Smooth muscle cell (in vitro differentiated cells): ENCODE results near the gene NAV2. TPM values are rescaled to one million over a fixed set of nuclear protein-coding genes. Genes with fewer than 3 reads are reported as not detected.

ENCODE experiments used
- DNase-seq: peaks from one replicate; lab custom pipeline; 2025; ENCODE audit not compliant: unreplicated experiment; lab: John Stamatoyannopoulos, UW
- H2AFZ ChIP-seq: fragments of 200-600 bp; sonication (generic); 2 replicates; pipeline ENCODE4 v1.6.0; 2016; ENCODE audit warnings: antibody characterized with exemption, low read depth, mild to moderate bottlenecking
- H3F3A ChIP-seq: fragments of 200-600 bp; sonication (generic); 2 replicates; pipeline ENCODE4 v1.6.0; 2017; ENCODE audit warnings: antibody characterized with exemption, low read depth
- H3K27ac ChIP-seq: fragments of 200-600 bp; sonication (generic); 2 replicates; pipeline ENCODE4 v1.5.1; 2016; ENCODE audit warnings: low read depth, mild to moderate bottlenecking
- H3K27me3 ChIP-seq: fragments of 200-600 bp; sonication (generic); 2 replicates; pipeline ENCODE4 v1.6.1; 2016; ENCODE audit warnings: low read depth, mild to moderate bottlenecking
- H3K36me3 ChIP-seq: fragments of 200-600 bp; sonication (generic); 2 replicates; pipeline ENCODE4 v1.5.1; 2016; ENCODE audit warnings: low read depth
- H3K4me1 ChIP-seq: fragments of 200-600 bp; sonication (generic); 2 replicates; pipeline ENCODE4 v1.5.1; 2016; ENCODE audit warnings: low read depth
- H3K4me2 ChIP-seq: fragments of 200-600 bp; sonication (generic); 2 replicates; pipeline ENCODE4 v1.6.0; 2016; ENCODE audit warnings: mild to moderate bottlenecking
- H3K4me3 ChIP-seq: fragments of 200-600 bp; sonication (generic); 2 replicates; pipeline ENCODE4 v1.5.1; 2016; ENCODE audit warnings: mild to moderate bottlenecking
- H3K79me2 ChIP-seq: fragments of 200-600 bp; sonication (generic); 2 replicates; pipeline ENCODE4 v1.6.0; 2016; ENCODE audit warnings: low read depth, mild to moderate bottlenecking
- H3K9ac ChIP-seq: fragments of 200-600 bp; sonication (generic); 2 replicates; pipeline ENCODE4 v1.6.0; 2016; ENCODE audit warnings: low read depth
- H3K9me3 ChIP-seq: fragments of 200-600 bp; sonication (generic); replicated peaks from 2 replicates; pipeline ENCODE4 v1.5.1; 2016; ENCODE audit warnings: low read depth
- H4K20me1 ChIP-seq: fragments of 200-600 bp; sonication (generic); 2 replicates; pipeline ENCODE4 v1.6.0; 2016; ENCODE audit warnings: low read depth
- WGBS: methylation state at CpG from one replicate; pipeline ENCODE4 v1.1.7; 2016; ENCODE audit warnings: low lambda C conversion rate; 5-methylcytosine and 5-hydroxymethylcytosine counted together
- polyA plus RNA-seq: library from polyadenylated mRNA; unstranded; fragments of >200 nt; fragmentation: Nextera tagmentation; extraction: Ambion mirVana; gene quantifications from 2 replicates; pipeline ENCODE4 v1.2.1, GENCODE V29; 2016
- total RNA-seq: library from RNA; depleted of rRNA; stranded (reverse); fragments of >200 nt; gene quantifications from 2 replicates; pipeline ENCODE4 v1.2.3, GENCODE V29; 2014
- TF ChIP-seq, protein P1 (sequence below): fragments of 200-600 bp; sonication (generic); IDR thresholded peaks from 2 replicates; pipeline ENCODE4 v1.5.1; 2017; ENCODE audit warnings: borderline replicate concordance, mild to moderate bottlenecking, antibody characterized with exemption; ENCODE audit not compliant: insufficient read depth, poor library complexity, severe bottlenecking

Gene NAV2
- total and polyA plus RNA-seq, 2 experiments from 2014 or later = 14.1 to 67.5 TPM

DNA sequence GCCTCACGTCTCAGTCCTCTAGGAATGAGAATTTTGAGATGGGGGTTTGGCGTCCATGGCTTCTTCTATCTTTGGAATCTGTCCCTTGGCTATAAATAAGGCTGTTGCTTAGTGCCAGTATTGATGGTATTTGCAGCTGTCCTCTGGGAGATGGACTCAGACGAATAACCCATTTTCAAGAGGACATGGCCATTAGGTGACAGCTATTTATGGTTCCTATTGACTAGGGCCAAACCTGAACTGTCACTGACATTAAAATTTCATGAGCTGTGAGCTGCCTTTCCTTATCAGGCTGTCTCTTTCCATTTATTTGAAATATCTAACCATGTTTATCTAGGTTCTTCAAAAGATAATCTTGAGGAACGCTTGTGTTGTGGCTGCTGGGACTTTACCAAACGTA, 92.7 kb downstream of the NAV2 start:
- no peak overlapping the region for H3K27ac ChIP-seq
- H3K9ac ChIP-seq = no peak overlapping the region
- no peak overlapping the region for H3K4me3 ChIP-seq
- H3K27me3 ChIP-seq = no peaks in the 10 kb centered on the region
- H3K4me2 ChIP-seq = no peak overlapping the region
- DNase-seq = no peak
- no peaks in the 10 kb centered on the region for H3K79me2 ChIP-seq
- peaks cover under 1% of the 10 kb centered on the region for H3F3A ChIP-seq
- H3K4me1 ChIP-seq = peaks cover 20% of the 10 kb centered on the region
- H3K36me3 ChIP-seq = no peaks in the 10 kb centered on the region
- no peaks in the 10 kb centered on the region for H4K20me1 ChIP-seq
- TF ChIP-seq, protein P1, sequence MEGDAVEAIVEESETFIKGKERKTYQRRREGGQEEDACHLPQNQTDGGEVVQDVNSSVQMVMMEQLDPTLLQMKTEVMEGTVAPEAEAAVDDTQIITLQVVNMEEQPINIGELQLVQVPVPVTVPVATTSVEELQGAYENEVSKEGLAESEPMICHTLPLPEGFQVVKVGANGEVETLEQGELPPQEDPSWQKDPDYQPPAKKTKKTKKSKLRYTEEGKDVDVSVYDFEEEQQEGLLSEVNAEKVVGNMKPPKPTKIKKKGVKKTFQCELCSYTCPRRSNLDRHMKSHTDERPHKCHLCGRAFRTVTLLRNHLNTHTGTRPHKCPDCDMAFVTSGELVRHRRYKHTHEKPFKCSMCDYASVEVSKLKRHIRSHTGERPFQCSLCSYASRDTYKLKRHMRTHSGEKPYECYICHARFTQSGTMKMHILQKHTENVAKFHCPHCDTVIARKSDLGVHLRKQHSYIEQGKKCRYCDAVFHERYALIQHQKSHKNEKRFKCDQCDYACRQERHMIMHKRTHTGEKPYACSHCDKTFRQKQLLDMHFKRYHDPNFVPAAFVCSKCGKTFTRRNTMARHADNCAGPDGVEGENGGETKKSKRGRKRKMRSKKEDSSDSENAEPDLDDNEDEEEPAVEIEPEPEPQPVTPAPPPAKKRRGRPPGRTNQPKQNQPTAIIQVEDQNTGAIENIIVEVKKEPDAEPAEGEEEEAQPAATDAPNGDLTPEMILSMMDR = no peak
- no peaks in the 10 kb centered on the region for H3K9me3 ChIP-seq
- H2AFZ ChIP-seq = no peak overlapping the region
- WGBS = 39% methylated on average over 5 of the region's 5 CpGs

DNA sequence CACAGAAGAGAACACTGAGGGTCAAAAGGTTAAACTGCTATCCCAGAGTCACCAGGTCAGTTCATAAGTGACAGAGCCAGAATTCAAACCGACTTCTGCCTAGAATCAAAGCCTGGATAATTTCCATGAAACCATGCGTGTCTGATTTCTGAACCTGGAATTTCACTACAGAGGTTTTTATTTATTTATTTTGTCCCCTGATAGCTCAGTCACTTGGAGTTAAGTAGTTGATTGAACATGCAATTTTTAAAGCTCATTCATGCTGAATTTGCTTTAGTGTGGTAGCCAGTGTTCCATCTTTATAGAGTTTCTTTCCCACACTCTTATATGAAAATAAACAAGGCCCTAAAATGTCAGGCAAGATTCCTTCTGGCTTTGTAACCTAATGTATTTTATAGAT, 93.2 kb downstream of the NAV2 start:
- Histone ChIP-seq H3K4me3 (no peak overlapping the region), H3K27me3 (no peaks in the 10 kb centered on the region), H2AFZ (no peak overlapping the region), H3K36me3 (no peaks in the 10 kb centered on the region), H3F3A (no peaks in the 10 kb centered on the region), H4K20me1 (no peaks in the 10 kb centered on the region), H3K9me3 (no peaks in the 10 kb centered on the region), H3K4me1 (peaks cover 20% of the 10 kb centered on the region), H3K27ac (no peak overlapping the region), H3K79me2 (no peaks in the 10 kb centered on the region), H3K4me2 (no peak overlapping the region), H3K9ac (no peak overlapping the region)
- TF ChIP-seq, protein P1 = no peak
- DNase-seq = no peak
- WGBS = 55% methylated on average over 2 of the region's 2 CpGs

- no peaks in the 10 kb centered on the region for H3F3A ChIP-seq
- no peaks in the 10 kb centered on the region for H3K27me3 ChIP-seq
- no peak for DNase-seq
- TF ChIP-seq, protein P1 = no peak
- no peaks in the 10 kb centered on the region for H3K9me3 ChIP-seq
- no peak overlapping the region for H3K9ac ChIP-seq
- H3K4me2 ChIP-seq = no peak overlapping the region
- H3K36me3 ChIP-seq = no peaks in the 10 kb centered on the region
- H4K20me1 ChIP-seq = no peaks in the 10 kb centered on the region
- WGBS = 75% methylated on average over 2 of the region's 2 CpGs
- no peak overlapping the region for H3K27ac ChIP-seq
- H2AFZ ChIP-seq = no peak overlapping the region
- no peaks in the 10 kb centered on the region for H3K79me2 ChIP-seq
- no peak overlapping the region for H3K4me3 ChIP-seq
- peaks cover 20% of the 10 kb centered on the region for H3K4me1 ChIP-seq
These were observed 93.6 kb downstream of the NAV2 start for GRCh38 chr11:19806251-19806650.

DNA sequence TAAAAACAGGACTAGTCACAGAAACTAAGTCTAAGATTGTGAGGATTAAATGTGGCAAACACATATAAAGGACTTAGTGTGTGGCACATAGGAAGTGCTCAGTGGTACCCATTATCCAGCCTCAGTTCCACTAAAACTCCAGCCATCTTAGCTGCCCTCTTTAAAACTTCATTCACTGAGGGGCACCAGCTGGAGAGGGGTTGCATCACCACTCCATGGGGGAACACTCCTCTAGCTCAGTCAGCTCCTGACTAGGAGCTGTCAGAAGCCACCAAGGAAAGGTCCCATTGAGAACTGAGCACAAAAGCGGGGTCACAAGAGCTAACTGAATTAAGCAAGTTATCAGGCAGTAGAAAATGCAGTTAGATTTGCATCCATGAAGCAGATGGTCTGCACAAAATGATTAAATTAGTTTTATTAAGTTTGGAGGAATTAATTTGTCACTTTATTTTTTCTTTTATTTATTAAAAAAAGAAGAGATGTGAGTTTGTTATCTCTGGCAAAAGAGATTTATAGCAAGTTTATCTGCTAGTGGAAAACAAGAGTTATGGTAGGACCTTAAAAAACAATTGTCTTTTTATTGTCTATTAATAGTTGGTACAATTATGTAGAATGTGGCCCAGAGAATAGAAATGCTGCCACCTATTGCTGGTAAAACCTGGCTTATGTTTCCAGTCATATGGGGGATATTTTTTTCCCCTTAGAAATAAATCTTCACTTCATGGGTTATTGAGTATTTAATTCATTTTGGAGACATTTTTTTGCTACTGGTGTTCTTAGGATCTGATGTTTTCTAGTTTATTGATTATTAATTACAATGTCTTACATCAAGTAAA, 95.7 kb downstream of the NAV2 start:
- TF ChIP-seq, protein P1 = peak; percentile 11
- Histone ChIP-seq H3K9me3 (no peaks in the 10 kb centered on the region), H3K36me3 (no peaks in the 10 kb centered on the region), H3K9ac (no peak overlapping the region), H3K4me1 (peaks cover 20% of the 10 kb centered on the region), H4K20me1 (no peaks in the 10 kb centered on the region), H3F3A (no peaks in the 10 kb centered on the region), H3K4me3 (no peak overlapping the region), H3K27me3 (no peaks in the 10 kb centered on the region), H3K4me2 (no peak overlapping the region), H2AFZ (no peak overlapping the region), H3K27ac (no peak overlapping the region), H3K79me2 (peaks cover 6% of the 10 kb centered on the region)
- no peak for DNase-seq
- WGBS = 100% methylated on average over 1 of the region's 1 CpG
